ENCODE results near the gene P2RY8. TPM values are rescaled to one million over a fixed set of nuclear protein-coding genes. Genes with fewer than 3 reads are reported as not detected.

Gene P2RY8
- total RNA-seq, 1 donor from 2014 or later: 3.0 TPM

DNA sequence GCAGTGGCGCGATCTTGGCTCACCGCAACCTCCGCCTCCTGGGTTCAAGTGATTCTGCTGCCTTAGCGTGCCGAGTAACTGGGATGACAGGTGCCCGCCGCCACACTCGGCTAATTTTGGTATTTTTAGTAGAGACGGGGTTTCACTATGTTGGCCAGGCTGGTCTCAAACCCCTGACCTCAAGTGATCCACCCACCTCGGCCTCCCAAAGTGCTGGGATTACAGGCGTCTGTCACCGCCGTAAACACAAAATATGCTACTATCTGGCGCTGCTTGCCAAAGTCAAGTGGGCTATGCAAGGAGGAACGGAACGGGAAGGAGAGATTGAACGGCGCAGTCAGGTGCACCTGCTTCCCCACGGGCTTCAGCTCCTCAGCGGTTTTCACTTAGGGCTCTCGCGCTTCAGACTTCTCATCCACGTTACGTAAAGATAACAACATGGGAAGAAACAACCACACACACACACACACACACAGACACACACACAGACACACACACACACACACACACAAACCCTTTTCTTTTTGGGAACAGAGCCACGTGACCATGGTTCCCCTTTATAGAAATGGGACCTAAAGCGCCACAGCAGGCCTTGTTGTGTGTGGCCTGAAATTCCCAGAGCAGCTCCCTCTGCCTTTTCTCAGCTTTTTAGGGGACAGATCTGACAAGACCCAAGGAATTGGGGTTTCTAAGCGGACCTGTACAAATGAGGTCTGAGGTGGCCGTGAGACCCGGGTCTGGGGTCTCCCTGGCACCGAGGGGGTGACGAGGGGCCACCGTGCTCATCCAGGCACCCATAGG is 1.5 kb downstream of the P2RY8 start:
- peak overlapping the region; percentile 54 for H3K4me3 ChIP-seq
- H3K36me3 ChIP-seq: no peaks in the 10 kb centered on the region
- TF ChIP-seq CTCF (IDR thresholded peaks at IDR 0.05): no peak
- H3K27ac ChIP-seq: peak overlapping the region; percentile 73
- H3K4me1 ChIP-seq: no peaks in the 10 kb centered on the region
- peaks cover 4% of the 10 kb centered on the region for H3K27me3 ChIP-seq (ENCODE audit: low read depth)
- DNase-seq (no peak), ATAC-seq (peak; percentile 49 to 56)
- intact Hi-C loops (cut with DNase I): no loop called here
- no peaks in the 10 kb centered on the region for H3K9me3 ChIP-seq

- intact Hi-C loops (cut with DNase I): no loop called here
- Histone ChIP-seq H3K27ac (no peak overlapping the region), H3K36me3 (no peaks in the 10 kb centered on the region), H3K4me3 (peak overlapping the region; percentile 54), H3K27me3 (ENCODE audit: low read depth) (peaks cover 4% of the 10 kb centered on the region), H3K4me1 (no peaks in the 10 kb centered on the region), H3K9me3 (no peaks in the 10 kb centered on the region)
- DNase-seq (no peak), ATAC-seq (peak in 1 of 2 donors; percentile 13)
- no peak for TF ChIP-seq CTCF (IDR thresholded peaks at IDR 0.05)
These were observed 2.5 kb downstream of the P2RY8 start for GRCh38 chrX:1534301-1535168.

DNA sequence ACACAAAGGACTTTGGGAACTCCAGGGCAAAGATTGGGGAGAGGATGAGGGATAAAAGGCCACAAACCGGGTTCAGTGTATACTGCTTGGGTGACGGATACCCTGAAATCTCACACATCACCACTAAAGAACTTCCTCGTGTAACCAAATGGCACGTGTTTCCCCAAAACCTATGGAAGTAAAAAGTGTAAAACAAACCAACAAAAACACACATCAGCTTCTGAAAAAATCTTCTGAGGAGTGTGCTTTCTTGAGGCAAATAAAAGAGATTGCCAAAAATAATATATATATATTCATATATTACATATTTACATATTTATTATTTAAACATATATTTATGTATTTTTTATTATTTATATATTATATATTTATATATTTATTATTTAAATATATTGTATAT is 3.9 kb downstream of the P2RY8 start:
- peaks cover 4% of the 10 kb centered on the region for H3K27me3 ChIP-seq (ENCODE audit: low read depth)
- no peak for DNase-seq
- ATAC-seq: no peak
- no peak for TF ChIP-seq CTCF (IDR thresholded peaks at IDR 0.05)
- intact Hi-C loops (cut with DNase I): no loop called here
- H3K4me1 ChIP-seq: no peaks in the 10 kb centered on the region
- H3K4me3 ChIP-seq: no peak overlapping the region
- no peaks in the 10 kb centered on the region for H3K36me3 ChIP-seq
- no peaks in the 10 kb centered on the region for H3K9me3 ChIP-seq
- no peak overlapping the region for H3K27ac ChIP-seq

- ATAC-seq: no peak
These were observed 5.7 kb downstream of the P2RY8 start for GRCh38 chrX:1531096-1531890.

More at GRCh38 chrX:1531096-1531890, 5.7 kb downstream of the P2RY8 start:
- Histone ChIP-seq H3K27me3 (ENCODE audit: low read depth) (peaks cover 4% of the 10 kb centered on the region), H3K36me3 (no peaks in the 10 kb centered on the region), H3K4me3 (no peak overlapping the region), H3K4me1 (no peaks in the 10 kb centered on the region), H3K9me3 (no peaks in the 10 kb centered on the region), H3K27ac (no peak overlapping the region)
- intact Hi-C loops (cut with DNase I): no loop called here
- no peak for TF ChIP-seq CTCF (IDR thresholded peaks at IDR 0.05)
- no peak for DNase-seq

All from lower lobe of right lung (tissue), 2 donors.